GM12801 (cell line): ENCODE measurements around the gene MTURN.

Source experiments
- CTCF ChIP-seq: IDR thresholded peaks from one replicate; pipeline ENCODE4 v1.5.1; 2011; ENCODE audit warnings: control low read depth; ENCODE audit not compliant: insufficient read length; ENCODE audit errors: extremely low read depth

Gene MTURN

GRCh38 chr7:30163231-30163894, 28.6 kb downstream of the MTURN start:
- TF ChIP-seq CTCF = no peak

- TF ChIP-seq CTCF = no peak
Measured at GRCh38 chr7:30164567-30164966, 29.8 kb downstream of the MTURN start.

- TF ChIP-seq CTCF = no peak
Measured at GRCh38 chr7:30165590-30165989, 30.8 kb downstream of the MTURN start.

GRCh38 chr7:30166155-30166840, 31.5 kb downstream of the MTURN start:
- no peak for TF ChIP-seq CTCF

- no peak for TF ChIP-seq CTCF
Measured at GRCh38 chr7:30166841-30167235, 32.1 kb downstream of the MTURN start.

GRCh38 chr7:30167901-30168300, 33.1 kb downstream of the MTURN start:
- no peak for TF ChIP-seq CTCF

- no peak for TF ChIP-seq CTCF
Measured at GRCh38 chr7:30168835-30169573, 34.2 kb downstream of the MTURN start.
